HepG2 (cell line): ENCODE data around the gene LDLRAD3. TPM values are rescaled to one million over a fixed set of nuclear protein-coding genes. Genes with fewer than 3 reads are reported as not detected.

ENCODE experiments used
- ATAC-seq: fragments of 200-7000 bp; cut with Tn5 transposase; 3 replicates; pipeline ENCODE4 v1.9.1; 2020; ENCODE audit warnings: mild to moderate bottlenecking, moderate library complexity
- BruUV-seq: library from RNA; stranded (reverse); fragments of 400-500 nt; replicated peaks from 2 replicates; lab custom pipeline; 2021; lab: Mats Ljungman, UMichigan
- CTCF ChIA-PET: fragments of 300-600 bp; formaldehyde crosslinking; extraction: SDS; loops from one replicate; lab custom pipeline; 2021; ENCODE audit warnings: low total read pairs, inconsistent platforms, low intra/inter-chr PET ratio; lab: Yijun Ruan, JAX
- POLR2A ChIA-PET: fragments of 350-600 bp; sonication (Branson Sonifier 250); formaldehyde crosslinking; loops from one replicate; lab custom pipeline; 2020; ENCODE audit warnings: antibody characterized with exemption, inconsistent platforms; lab: Yijun Ruan, JAX
- DNase-seq: peaks from one replicate; pipeline ENCODE4 v3.0.0-alpha.2; 2015; ENCODE audit warnings: low spot score
- FAIRE-seq: peaks from 3 replicates; lab custom pipeline; 2011; peaks lifted over from hg19 to GRCh38; lab: Jason Lieb, UNC
- H2AFZ ChIP-seq: one replicate; pipeline ENCODE4 v1.6.1; 2011; ENCODE audit warnings: low read length, inconsistent platforms
- H3K27ac ChIP-seq: fragments of 300-600 bp; 3 replicates; pipeline ENCODE4 v1.8.0; 2011; ENCODE audit warnings: mixed run types, mild to moderate bottlenecking, mixed read lengths, low read length, inconsistent platforms; ENCODE audit not compliant: insufficient read depth; ENCODE audit errors: extremely low read length
- H3K27me3 ChIP-seq, 2 experiments: fragments of 200-600 bp in 1 of 2; 2 replicates in 1 of 2; 3 replicates in 1 of 2; pipeline versions ENCODE4 v1.6.0 to v1.8.0; 2011; ENCODE audit warnings: low read length in 2 of 2, mild to moderate bottlenecking in 2 of 2, moderate library complexity in 2 of 2, inconsistent platforms in 1 of 2; ENCODE audit not compliant: insufficient read depth in 2 of 2, control insufficient read depth in 1 of 2
- H3K36me3 ChIP-seq, 2 experiments: fragments of 200-600 bp in 1 of 2; replicated peaks in 1 of 2; 2 replicates in 1 of 2; 3 replicates in 1 of 2; pipeline versions ENCODE4 v1.5.1 to v1.8.0; 2011; ENCODE audit warnings: low read length in 2 of 2, inconsistent platforms in 1 of 2; ENCODE audit not compliant: insufficient read depth in 2 of 2, control insufficient read depth in 1 of 2
- H3K4me1 ChIP-seq: 2 replicates; pipeline ENCODE4 v1.5.1; 2012; ENCODE audit warnings: low read length, inconsistent platforms; ENCODE audit not compliant: insufficient read depth
- H3K4me2 ChIP-seq: 2 replicates; pipeline ENCODE4 v1.6.0; 2011; ENCODE audit warnings: low read depth, low read length, inconsistent platforms
- H3K4me3 ChIP-seq, 3 experiments: fragments of 200-600 bp in 1 of 3; sonication (generic), shearing (Covaris generic) in 1 of 3; replicated peaks in 1 of 3; 2 replicates each; pipeline ENCODE4 v1.5.1; 2011 to 2016; ENCODE audit warnings: low read length in 3 of 3, inconsistent platforms in 2 of 3, low read depth in 2 of 3, mild to moderate bottlenecking in 2 of 3, control low read depth in 1 of 3, mixed read lengths in 1 of 3; ENCODE audit not compliant: insufficient read depth in 1 of 3
- H3K79me2 ChIP-seq: one replicate; pipeline ENCODE4 v1.6.1; 2011; ENCODE audit warnings: low read length, inconsistent platforms; ENCODE audit not compliant: insufficient read depth
- H3K9ac ChIP-seq: 2 replicates; pipeline ENCODE4 v1.6.0; 2011; ENCODE audit warnings: mild to moderate bottlenecking, low read depth, low read length, inconsistent platforms; ENCODE audit not compliant: insufficient read depth
- H3K9me3 ChIP-seq: 2 replicates; pipeline ENCODE4 v1.5.1; 2012; ENCODE audit warnings: mild to moderate bottlenecking, low read length
- H4K20me1 ChIP-seq: 2 replicates; pipeline ENCODE4 v1.6.0; 2011; ENCODE audit warnings: inconsistent platforms, mild to moderate bottlenecking, low read length, moderate library complexity; ENCODE audit not compliant: insufficient read depth
- ATAD3A ChIP-seq: sonication (generic); formaldehyde crosslinking; IDR thresholded peaks from 2 replicates; pipeline ENCODE4 v1.4.0; 2020; ENCODE audit warnings: missing genetic modification reagents
- HDAC2 ChIP-seq: sonication (generic); formaldehyde crosslinking; IDR thresholded peaks from 2 replicates; pipeline ENCODE4 v1.4.0; 2020; ENCODE audit warnings: missing genetic modification reagents
- HNRNPL ChIP-seq: fragments of 200-400 bp; formaldehyde crosslinking; IDR thresholded peaks from 2 replicates; pipeline ENCODE4 v1.6.1; 2017; ENCODE audit warnings: mild to moderate bottlenecking, low read depth, low read length
- KLF6 ChIP-seq: IDR thresholded peaks from 2 replicates; pipeline ENCODE4 v1.8.0; 2016; ENCODE audit warnings: missing biosample characterization, missing genetic modification reagents
- RORA ChIP-seq: sonication (generic); formaldehyde crosslinking; IDR thresholded peaks from 2 replicates; pipeline ENCODE4 v1.5.0; 2020; ENCODE audit warnings: mild to moderate bottlenecking, missing genetic modification reagents, moderate library complexity
- SKI ChIP-seq: fragments of 450-650 bp; IDR thresholded peaks from one replicate; pipeline ENCODE4 v1.6.1; 2018; ENCODE audit warnings: mild to moderate bottlenecking; ENCODE audit not compliant: partially characterized antibody
- SP140L ChIP-seq: sonication (generic); formaldehyde crosslinking; IDR thresholded peaks from 2 replicates; pipeline ENCODE4 v1.4.0; 2020; ENCODE audit warnings: missing genetic modification reagents, borderline replicate concordance
- SP5 ChIP-seq: IDR thresholded peaks from 2 replicates; pipeline ENCODE4 v1.6.1; 2016; ENCODE audit warnings: low read depth, borderline replicate concordance
- WIZ ChIP-seq: sonication (generic); formaldehyde crosslinking; IDR thresholded peaks from 2 replicates; pipeline ENCODE4 v1.5.1; 2020; ENCODE audit warnings: mild to moderate bottlenecking, missing genetic modification reagents
- ZMYM4 ChIP-seq: sonication (generic); formaldehyde crosslinking; IDR thresholded peaks from 2 replicates; pipeline ENCODE4 v1.8.1; 2023; ENCODE audit warnings: mild to moderate bottlenecking, missing genetic modification reagents
- ZNF263 ChIP-seq: sonication (generic); formaldehyde crosslinking; IDR thresholded peaks from 2 replicates; pipeline ENCODE4 v1.4.0; 2020; ENCODE audit warnings: missing genetic modification reagents
- ZNF775 ChIP-seq: sonication (generic); formaldehyde crosslinking; IDR thresholded peaks from 2 replicates; pipeline ENCODE4 v1.4.0; 2020; ENCODE audit warnings: missing genetic modification reagents, mild to moderate bottlenecking, moderate library complexity, borderline replicate concordance
- ZNF781 ChIP-seq: sonication (generic); formaldehyde crosslinking; IDR thresholded peaks from 2 replicates; pipeline ENCODE4 v1.5.1; 2020; ENCODE audit warnings: borderline replicate concordance, mild to moderate bottlenecking, missing genetic modification reagents; ENCODE audit errors: not compliant biosample characterization
- ZNF883 ChIP-seq: sonication (generic); formaldehyde crosslinking; IDR thresholded peaks from 2 replicates; pipeline ENCODE4 v1.5.1; 2020; ENCODE audit warnings: mild to moderate bottlenecking, missing genetic modification reagents; ENCODE audit errors: not compliant biosample characterization
- WGBS: methylation state at CpG from one replicate; pipeline ENCODE4 v1.1.6; 2017; ENCODE audit warnings: low lambda C conversion rate; 5-methylcytosine and 5-hydroxymethylcytosine counted together
- in situ Hi-C: cut with HindIII; loops from 2 replicates; pipeline ENCODE4 v1.10.0; 2017; ENCODE audit warnings: low pct_unique_long_range_greater_than_20kb; ENCODE audit not compliant: extremely low pct_ligation_motif_present
- intact Hi-C: fragments of 100-400 bp; cut with micrococcal nuclease; formaldehyde crosslinking; loops from one replicate; pipeline ENCODE4 v1.10.0; 2022; ENCODE audit not compliant: unreplicated experiment
- polyA plus RNA-seq, 8 experiments: library from polyadenylated mRNA; depleted of rRNA in 3 of 8; stranded (reverse) in 7 of 8; unstranded in 1 of 8; fragments of >200 nt; fragmentation: Illumina TruSeq in 4 of 8; extraction: Trizol in 4 of 8; gene quantifications; 2 replicates each; pipeline versions ENCODE4 v1.2.1 to v1.2.3, GENCODE V29; 2011 to 2016; ENCODE audit warnings: low read depth in 4 of 8, missing spikeins in 1 of 8, mixed read lengths in 1 of 8; ENCODE audit not compliant: insufficient read depth in 1 of 8
- total RNA-seq, 5 experiments: library from RNA; depleted of rRNA; stranded (reverse); fragments of >200 nt; fragmentation: Illumina TruSeq; extraction: Trizol; gene quantifications; 2 replicates each; pipeline ENCODE4 v1.2.3, GENCODE V29; 2016; ENCODE audit warnings: low read depth in 1 of 5
- TF ChIP-seq, protein P1 (sequence below): sonication (generic); formaldehyde crosslinking; IDR thresholded peaks from 2 replicates; pipeline ENCODE4 v1.5.0; 2020; ENCODE audit warnings: mild to moderate bottlenecking, missing genetic modification reagents, borderline replicate concordance
- TF ChIP-seq, protein P2 (sequence below): sonication (generic); formaldehyde crosslinking; IDR thresholded peaks from 2 replicates; pipeline ENCODE4 v1.8.1; 2023; ENCODE audit warnings: mild to moderate bottlenecking, inconsistent platforms, moderate library complexity, missing genetic modification reagents, borderline replicate concordance
- TF ChIP-seq, protein P3 (sequence below): sonication (generic); formaldehyde crosslinking; IDR thresholded peaks from 2 replicates; pipeline ENCODE4 v1.5.0; 2020; ENCODE audit warnings: mild to moderate bottlenecking, missing genetic modification reagents
- TF ChIP-seq, protein P4 (sequence below): sonication (generic); formaldehyde crosslinking; IDR thresholded peaks from 2 replicates; pipeline ENCODE4 v1.4.0; 2020; ENCODE audit warnings: low read depth, mild to moderate bottlenecking, missing genetic modification reagents

The LDLRAD3 gene
- total and polyA plus RNA-seq, 2 of the 13 experiments (the other 11 are each of a cell fraction or from before 2014, with no cell fraction given), result 0.50 to 0.60 TPM

DNA sequence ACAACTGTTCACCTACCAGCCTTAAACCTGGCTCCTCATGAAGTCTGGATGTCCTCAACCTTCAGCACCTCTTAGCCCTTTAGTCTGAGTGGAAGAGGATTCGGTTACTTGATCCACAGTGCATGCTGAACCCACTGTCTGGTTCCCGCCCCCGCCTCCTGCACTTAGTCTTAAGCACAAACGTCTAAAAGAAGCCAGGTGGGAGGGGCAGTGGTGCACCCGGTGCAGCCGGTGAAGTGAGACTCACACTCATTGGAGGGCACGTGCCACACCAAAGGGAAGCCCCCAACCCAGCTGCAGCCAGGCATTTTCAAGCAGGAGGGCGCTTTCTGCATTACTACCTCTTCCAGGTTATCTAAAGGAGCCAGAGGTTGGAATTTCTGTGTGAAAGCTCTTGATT, 198.6 kb downstream of the LDLRAD3 start:
- POLR2A ChIA-PET, result no interaction called here
- Histone ChIP-seq H3K4me1 (no peaks in the 10 kb centered on the region), H3K4me2 (no peak overlapping the region), H2AFZ (no peak overlapping the region), H3K27me3 (no peaks in the 10 kb centered on the region), H4K20me1 (no peaks in the 10 kb centered on the region), H3K9ac (no peak overlapping the region), H3K36me3 (no peaks in the 10 kb centered on the region), H3K27ac (no peak overlapping the region), H3K4me3 (no peak overlapping the region), H3K9me3 (no peaks in the 10 kb centered on the region), H3K79me2 (no peaks in the 10 kb centered on the region)
- CTCF ChIA-PET, result no interaction called here
- no TSS peak for BruUV-seq
- in situ Hi-C loops (no loop called here), intact Hi-C loops (no loop called here)
- FAIRE-seq (no peak), DNase-seq (no peak), ATAC-seq (no peak)
- 9% methylated on average over 8 of the region's 8 CpGs for WGBS
- no peak for TF ChIP-seq SP5 (CRISPR knock-in tag)
- TF ChIP-seq, protein P1, sequence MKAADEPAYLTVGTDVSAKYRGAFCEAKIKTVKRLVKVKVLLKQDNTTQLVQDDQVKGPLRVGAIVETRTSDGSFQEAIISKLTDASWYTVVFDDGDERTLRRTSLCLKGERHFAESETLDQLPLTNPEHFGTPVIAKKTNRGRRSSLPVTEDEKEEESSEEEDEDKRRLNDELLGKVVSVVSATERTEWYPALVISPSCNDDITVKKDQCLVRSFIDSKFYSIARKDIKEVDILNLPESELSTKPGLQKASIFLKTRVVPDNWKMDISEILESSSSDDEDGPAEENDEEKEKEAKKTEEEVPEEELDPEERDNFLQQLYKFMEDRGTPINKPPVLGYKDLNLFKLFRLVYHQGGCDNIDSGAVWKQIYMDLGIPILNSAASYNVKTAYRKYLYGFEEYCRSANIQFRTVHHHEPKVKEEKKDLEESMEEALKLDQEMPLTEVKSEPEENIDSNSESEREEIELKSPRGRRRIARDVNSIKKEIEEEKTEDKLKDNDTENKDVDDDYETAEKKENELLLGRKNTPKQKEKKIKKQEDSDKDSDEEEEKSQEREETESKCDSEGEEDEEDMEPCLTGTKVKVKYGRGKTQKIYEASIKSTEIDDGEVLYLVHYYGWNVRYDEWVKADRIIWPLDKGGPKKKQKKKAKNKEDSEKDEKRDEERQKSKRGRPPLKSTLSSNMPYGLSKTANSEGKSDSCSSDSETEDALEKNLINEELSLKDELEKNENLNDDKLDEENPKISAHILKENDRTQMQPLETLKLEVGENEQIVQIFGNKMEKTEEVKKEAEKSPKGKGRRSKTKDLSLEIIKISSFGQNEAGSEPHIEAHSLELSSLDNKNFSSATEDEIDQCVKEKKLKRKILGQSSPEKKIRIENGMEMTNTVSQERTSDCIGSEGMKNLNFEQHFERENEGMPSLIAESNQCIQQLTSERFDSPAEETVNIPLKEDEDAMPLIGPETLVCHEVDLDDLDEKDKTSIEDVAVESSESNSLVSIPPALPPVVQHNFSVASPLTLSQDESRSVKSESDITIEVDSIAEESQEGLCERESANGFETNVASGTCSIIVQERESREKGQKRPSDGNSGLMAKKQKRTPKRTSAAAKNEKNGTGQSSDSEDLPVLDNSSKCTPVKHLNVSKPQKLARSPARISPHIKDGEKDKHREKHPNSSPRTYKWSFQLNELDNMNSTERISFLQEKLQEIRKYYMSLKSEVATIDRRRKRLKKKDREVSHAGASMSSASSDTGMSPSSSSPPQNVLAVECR, result no peak
- no peak for TF ChIP-seq HDAC2 (CRISPR knock-in tag)
- TF ChIP-seq, protein P2, sequence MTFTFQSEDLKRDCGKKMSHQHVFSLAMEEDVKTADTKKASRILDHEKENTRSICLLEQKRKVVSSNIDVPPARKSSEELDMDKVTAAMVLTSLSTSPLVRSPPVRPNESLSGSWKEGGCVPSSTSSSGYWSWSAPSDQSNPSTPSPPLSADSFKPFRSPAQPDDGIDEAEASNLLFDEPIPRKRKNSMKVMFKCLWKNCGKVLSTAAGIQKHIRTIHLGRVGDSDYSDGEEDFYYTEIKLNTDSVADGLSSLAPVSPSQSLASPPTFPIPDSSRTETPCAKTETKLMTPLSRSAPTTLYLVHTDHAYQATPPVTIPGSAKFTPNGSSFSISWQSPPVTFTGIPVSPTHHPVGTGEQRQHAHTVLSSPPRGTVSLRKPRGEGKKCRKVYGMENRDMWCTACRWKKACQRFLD (CRISPR knock-in tag), result no peak
- no peak for TF ChIP-seq ZMYM4 (CRISPR knock-in tag)
- TF ChIP-seq ZNF883, result no peak
- TF ChIP-seq, protein P3, sequence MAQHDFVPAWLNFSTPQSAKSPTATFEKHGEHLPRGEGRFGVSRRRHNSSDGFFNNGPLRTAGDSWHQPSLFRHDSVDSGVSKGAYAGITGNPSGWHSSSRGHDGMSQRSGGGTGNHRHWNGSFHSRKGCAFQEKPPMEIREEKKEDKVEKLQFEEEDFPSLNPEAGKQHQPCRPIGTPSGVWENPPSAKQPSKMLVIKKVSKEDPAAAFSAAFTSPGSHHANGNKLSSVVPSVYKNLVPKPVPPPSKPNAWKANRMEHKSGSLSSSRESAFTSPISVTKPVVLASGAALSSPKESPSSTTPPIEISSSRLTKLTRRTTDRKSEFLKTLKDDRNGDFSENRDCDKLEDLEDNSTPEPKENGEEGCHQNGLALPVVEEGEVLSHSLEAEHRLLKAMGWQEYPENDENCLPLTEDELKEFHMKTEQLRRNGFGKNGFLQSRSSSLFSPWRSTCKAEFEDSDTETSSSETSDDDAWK, result no peak
- TF ChIP-seq, protein P4, sequence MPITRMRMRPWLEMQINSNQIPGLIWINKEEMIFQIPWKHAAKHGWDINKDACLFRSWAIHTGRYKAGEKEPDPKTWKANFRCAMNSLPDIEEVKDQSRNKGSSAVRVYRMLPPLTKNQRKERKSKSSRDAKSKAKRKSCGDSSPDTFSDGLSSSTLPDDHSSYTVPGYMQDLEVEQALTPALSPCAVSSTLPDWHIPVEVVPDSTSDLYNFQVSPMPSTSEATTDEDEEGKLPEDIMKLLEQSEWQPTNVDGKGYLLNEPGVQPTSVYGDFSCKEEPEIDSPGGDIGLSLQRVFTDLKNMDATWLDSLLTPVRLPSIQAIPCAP (CRISPR knock-in tag), result no peak
- no peak for TF ChIP-seq RORA
- TF ChIP-seq SKI, result no peak
- no peak for TF ChIP-seq ATAD3A (CRISPR knock-in tag)
- TF ChIP-seq HNRNPL, result no peak
- TF ChIP-seq ZNF263 (CRISPR knock-in tag), result no peak
- TF ChIP-seq WIZ, result no peak
- no peak for TF ChIP-seq SP140L (CRISPR knock-in tag)
- TF ChIP-seq KLF6 (CRISPR knock-in tag), result no peak
- no peak for TF ChIP-seq ZNF781
- TF ChIP-seq ZNF775 (CRISPR knock-in tag), result no peak
